ENCODE measurements around the gene TEC. TPM values are rescaled to one million over a fixed set of nuclear protein-coding genes. Genes with fewer than 3 reads are reported as not detected.

Gene TEC
- total and polyA plus RNA-seq, 9 of the 15 experiments (the other 6 are each of a cell fraction or from before 2014, with no cell fraction given) = 5.3 to 14.7 (median 8.8) TPM

GRCh38 chr4:48243429-48243828, 26.2 kb downstream of the TEC start (continued):
- TF ChIP-seq MYC (IDR thresholded peaks at IDR 0.05; ENCODE audit: low read depth, low read length) = no peak
- no peak for TF ChIP-seq MYC (CRISPR knock-in tag; IDR thresholded peaks at IDR 0.05; ENCODE audit: borderline replicate concordance, low read depth)
- no peak for TF ChIP-seq ZNF79 (CRISPR knock-in tag; IDR thresholded peaks at IDR 0.05; ENCODE audit: low read depth)
- peak; percentile 72 for TF ChIP-seq POLR2AphosphoS5 (IDR thresholded peaks at IDR 0.05; ENCODE audit: control insufficient read depth, insufficient read depth, low read depth, low read length)
- TF ChIP-seq VEZF1 (CRISPR knock-in tag; IDR thresholded peaks at IDR 0.05) = no peak; the same call in 1 of the 2 replicates
- no peak for TF ChIP-seq ZNF398 (CRISPR knock-in tag; IDR thresholded peaks at IDR 0.05)
- peak; percentile 94 for TF ChIP-seq ARID1B (IDR thresholded peaks at IDR 0.05)
- no peak for TF ChIP-seq SRSF7 (optimal IDR thresholded peaks at IDR 0.05; ENCODE audit: low read depth, low read length)
- no peak for TF ChIP-seq PCBP1 (IDR thresholded peaks at IDR 0.05; ENCODE audit: low read depth, low read length, poor library complexity, severe bottlenecking)
- peak; percentile 88 for TF ChIP-seq MTA2 (IDR thresholded peaks at IDR 0.05; ENCODE audit: low read depth)
- no peak for TF ChIP-seq NRF1 (conservative IDR thresholded peaks at IDR 0.05 in 1 of 2, IDR thresholded peaks at IDR 0.05 in 1 of 2)
- TF ChIP-seq FOXJ2 (tag; IDR thresholded peaks at IDR 0.05) = no peak
- TF ChIP-seq DDX20 (tag; IDR thresholded peaks at IDR 0.05; ENCODE audit: low read depth) = no peak
- no peak for TF ChIP-seq SP2 (IDR thresholded peaks at IDR 0.05; ENCODE audit: extremely low read depth, low read depth, low read length, poor library complexity, severe bottlenecking)
- no peak for TF ChIP-seq ETV5 (CRISPR knock-in tag; IDR thresholded peaks at IDR 0.05; ENCODE audit: low read depth)
- no peak for TF ChIP-seq SNIP1 (IDR thresholded peaks at IDR 0.05; ENCODE audit: low read depth)
- no peak for TF ChIP-seq ZNF511 (CRISPR knock-in tag; IDR thresholded peaks at IDR 0.05)
- no peak for TF ChIP-seq RBM15 (IDR thresholded peaks at IDR 0.05; ENCODE audit: insufficient read depth, low read length)
- 0 out of 4 replicates have a peak, but pooled peaks of 1 of the 2 experiments have one; percentile 18 for TF ChIP-seq RAD21 (CRISPR knock-in tag; conservative IDR thresholded peaks at IDR 0.05 in 1 of 2, IDR thresholded peaks at IDR 0.05 in 1 of 2)
- TF ChIP-seq MAZ (CRISPR knock-in tag; conservative IDR thresholded peaks at IDR 0.05 in 1 of 2, IDR thresholded peaks at IDR 0.05 in 1 of 2) = no peak
- TF ChIP-seq ELF4 (CRISPR knock-in tag; IDR thresholded peaks at IDR 0.05) = no peak
- TF ChIP-seq ZNF551 (CRISPR knock-in tag; IDR thresholded peaks at IDR 0.05) = no peak
- no peak for TF ChIP-seq ZNF232 (CRISPR knock-in tag; IDR thresholded peaks at IDR 0.05)
- no peak for TF ChIP-seq FOXO4 (CRISPR knock-in tag; IDR thresholded peaks at IDR 0.05)

Data from K562 (cell line).